Panc1 (cell line): ENCODE measurements around the gene TAB3. TPM values are rescaled to one million over a fixed set of nuclear protein-coding genes. Genes with fewer than 3 reads are reported as not detected.

Source experiments
- ATAC-seq: fragments of 200-7000 bp; cut with Tn5 transposase; 2 replicates; pipeline ENCODE4 v1.9.1; 2020; ENCODE audit warnings: mild to moderate bottlenecking, moderate library complexity
- BruUV-seq: library from RNA; stranded (reverse); fragments of 400-500 nt; replicated peaks from 2 replicates; lab custom pipeline; 2021; lab: Mats Ljungman, UMichigan
- CTCF ChIA-PET: fragments of 300-600 bp; sonication (Branson Sonifier 250); formaldehyde crosslinking; loops from one replicate; lab custom pipeline; 2022; ENCODE audit warnings: antibody characterized with exemption; lab: Charles Lee
- POLR2A ChIA-PET: fragments of 300-600 bp; sonication (Branson Sonifier 250); formaldehyde crosslinking; loops from one replicate; lab custom pipeline; 2022; ENCODE audit warnings: antibody characterized with exemption; lab: Charles Lee
- DNase-seq: peaks from one replicate; pipeline ENCODE4 v3.0.0-alpha.2; 2010; ENCODE audit warnings: low read depth, low spot score
- H3K27ac ChIP-seq: 2 replicates; pipeline ENCODE4 v1.5.1; 2011; ENCODE audit warnings: mild to moderate bottlenecking, low read length, inconsistent platforms
- H3K27me3 ChIP-seq: fragments of 200-500 bp; sonication (Bioruptor generic); 2 replicates; pipeline ENCODE4 v1.6.0; 2014; ENCODE audit warnings: low read length, inconsistent platforms; ENCODE audit not compliant: control insufficient read depth, insufficient read depth
- H3K36me3 ChIP-seq: fragments of 200-500 bp; sonication (Bioruptor generic); 2 replicates; pipeline ENCODE4 v1.5.1; 2014; ENCODE audit warnings: inconsistent platforms, mild to moderate bottlenecking, low read length, moderate library complexity; ENCODE audit not compliant: control insufficient read depth, insufficient read depth
- H3K4me1 ChIP-seq: 2 replicates; pipeline ENCODE4 v1.5.1; 2011; ENCODE audit warnings: inconsistent platforms, mild to moderate bottlenecking, low read length, moderate library complexity; ENCODE audit not compliant: control insufficient read depth, insufficient read depth
- H3K4me3 ChIP-seq, 2 experiments: 2 replicates each; pipeline ENCODE4 v1.5.1; 2011 to 2012; ENCODE audit warnings: low read depth in 2 of 2, low read length in 2 of 2, mild to moderate bottlenecking in 2 of 2, inconsistent platforms in 1 of 2, moderate library complexity in 1 of 2
- H3K9me3 ChIP-seq: fragments of 200-500 bp; sonication (Bioruptor generic); 2 replicates; pipeline ENCODE4 v1.5.1; 2014; ENCODE audit warnings: low read depth, mild to moderate bottlenecking, inconsistent platforms, low read length, moderate library complexity; ENCODE audit not compliant: control insufficient read depth, insufficient read depth
- CTCF ChIP-seq: fragments of 450-650 bp; IDR thresholded peaks from 2 replicates; pipeline ENCODE4 v1.5.1; 2017; ENCODE audit warnings: mild to moderate bottlenecking
- POLR2AphosphoS5 ChIP-seq: IDR thresholded peaks from 2 replicates; pipeline ENCODE4 v1.6.1; 2012; ENCODE audit warnings: mild to moderate bottlenecking, low read depth, low read length, moderate library complexity
- REST ChIP-seq, 2 experiments: IDR thresholded peaks; 2 replicates each; pipeline ENCODE4 v1.6.1; 2011 to 2012; ENCODE audit warnings: low read depth in 2 of 2, control low read depth in 1 of 2, low read length in 1 of 2, mild to moderate bottlenecking in 1 of 2, moderate library complexity in 1 of 2; ENCODE audit not compliant: insufficient read depth in 1 of 2
- SIN3A ChIP-seq: IDR thresholded peaks from 2 replicates; pipeline ENCODE4 v1.6.1; 2012; ENCODE audit warnings: low read depth, mild to moderate bottlenecking, low read length, moderate library complexity, borderline replicate concordance; ENCODE audit not compliant: insufficient read depth
- TCF7L2 ChIP-seq: IDR thresholded peaks from 2 replicates; pipeline ENCODE4 v1.6.1; 2011; ENCODE audit warnings: mild to moderate bottlenecking, low read depth, low read length, inconsistent platforms
- in situ Hi-C: cut with HindIII; loops from 2 replicates; pipeline ENCODE4 v1.10.0; 2016; ENCODE audit warnings: low sequenced_read_pairs, low pct_unique_long_range_greater_than_20kb
- intact Hi-C: fragments of 100-400 bp; cut with micrococcal nuclease; formaldehyde crosslinking; loops from one replicate; pipeline ENCODE4 v1.10.0; 2022; ENCODE audit not compliant: unreplicated experiment
- total RNA-seq: library from RNA; stranded (reverse); gene quantifications from one replicate; pipeline ENCODE4 v1.2.1, GENCODE V29; 2021; ENCODE audit not compliant: unreplicated experiment

The TAB3 gene
- total RNA-seq, 1 experiment from 2014 or later: 7.7 TPM

- no peaks in the 10 kb centered on the region for H3K36me3 ChIP-seq
- H3K4me3 ChIP-seq: no peak overlapping the region
- in situ Hi-C loops (no loop called here), intact Hi-C loops (no loop called here)
- H3K4me1 ChIP-seq: no peaks in the 10 kb centered on the region
- no peaks in the 10 kb centered on the region for H3K9me3 ChIP-seq
- ATAC-seq (no peak), DNase-seq (no peak)
- H3K27me3 ChIP-seq: no peaks in the 10 kb centered on the region
- ChIA-PET CTCF (no interaction called here), POLR2A (no interaction called here)
- BruUV-seq: no TSS peak
- TF ChIP-seq POLR2AphosphoS5 (no peak), SIN3A (no peak), REST (IDR thresholded peaks at IDR 0.05; ENCODE audit: insufficient read depth in 1 of 2, low read depth in 2 of 2, low read length in 1 of 2) (no peak), TCF7L2 (no peak), CTCF (no peak)
- H3K27ac ChIP-seq: no peak overlapping the region
Observed at GRCh38 chrX:30864383-30864785, 24.7 kb downstream of the TAB3 start.

GRCh38 chrX:30863974-30864373 lies 25.1 kb downstream of the TAB3 start:
- ChIA-PET POLR2A (no interaction called here), CTCF (no interaction called here)
- intact Hi-C loops (no loop called here), in situ Hi-C loops (no loop called here)
- no peak for ATAC-seq
- no peaks in the 10 kb centered on the region for H3K9me3 ChIP-seq
- H3K27me3 ChIP-seq: no peaks in the 10 kb centered on the region
- TF ChIP-seq TCF7L2 (no peak), SIN3A (no peak), POLR2AphosphoS5 (no peak), CTCF (no peak), REST (IDR thresholded peaks at IDR 0.05; ENCODE audit: insufficient read depth in 1 of 2, low read depth in 2 of 2, low read length in 1 of 2) (no peak)
- H3K4me1 ChIP-seq: no peaks in the 10 kb centered on the region
- no peak overlapping the region for H3K4me3 ChIP-seq
- no peak for DNase-seq
- no peaks in the 10 kb centered on the region; the same call in 1 of the 2 replicates for H3K36me3 ChIP-seq
- no peak overlapping the region for H3K27ac ChIP-seq
- BruUV-seq: no TSS peak
